HFFc6 (cell line): ENCODE data around the gene ARHGAP22. TPM values are rescaled to one million over a fixed set of nuclear protein-coding genes. Genes with fewer than 3 reads are reported as not detected.

ENCODE experiments used
- DNase-seq: peaks from one replicate; pipeline ENCODE4 v3.0.0-alpha.2; 2018
- H3K27ac Mint-ChIP-seq: 2 replicates; pipeline ENCODE4 v1.8.0; 2020; ENCODE audit warnings: mild to moderate bottlenecking, mixed read lengths
- H3K27me3 Mint-ChIP-seq: 2 replicates; pipeline ENCODE4 v1.8.0; 2021; ENCODE audit warnings: mild to moderate bottlenecking, moderate library complexity, mixed read lengths; ENCODE audit not compliant: insufficient read depth
- H3K36me3 Mint-ChIP-seq: 2 replicates; pipeline ENCODE4 v1.8.0; 2021; ENCODE audit warnings: low read depth, mixed read lengths
- H3K4me1 Mint-ChIP-seq: 2 replicates; pipeline ENCODE4 v1.8.0; 2020; ENCODE audit warnings: low read depth, mixed read lengths
- H3K4me3 Mint-ChIP-seq: 2 replicates; pipeline ENCODE4 v1.8.0; 2020; ENCODE audit warnings: mild to moderate bottlenecking, moderate library complexity, mixed read lengths
- H3K9me3 Mint-ChIP-seq: 2 replicates; pipeline ENCODE4 v1.8.0; 2020; ENCODE audit warnings: mild to moderate bottlenecking, mixed read lengths
- CTCF ChIP-seq: fragments of 200-600 bp; sonication (generic); IDR thresholded peaks from 2 replicates; pipeline ENCODE4 v1.5.0; 2021; ENCODE audit warnings: antibody characterized with exemption, mild to moderate bottlenecking
- total RNA-seq, 6 experiments: library from RNA; stranded (reverse); fragmentation: NEBNext Ultra II Directional; extraction: Animal tissue kit (Norgen Biotek cat#: 25700); gene quantifications; 2 replicates in 1 of 6; 3 replicates in 5 of 6; pipeline ENCODE4 v1.2.3, GENCODE V29; 2021

Gene ARHGAP22
- total RNA-seq, 6 experiments from 2014 or later = 74.3 to 117 (median 95.7) TPM

- peak overlapping the region; percentile 24; the same call in 1 of the 2 replicates for H3K27ac Mint-ChIP-seq
- peaks cover 84% of the 10 kb centered on the region for H3K4me1 Mint-ChIP-seq
- no peak overlapping the region for H3K4me3 Mint-ChIP-seq
Measured at GRCh38 chr10:48511066-48511874, 93.6 kb downstream of the ARHGAP22 start.

GRCh38 chr10:48509974-48510692 is 94.7 kb downstream of the ARHGAP22 start:
- H3K27ac Mint-ChIP-seq = no peak overlapping the region; the same call in 1 of the 2 replicates
- peaks cover 57% of the 10 kb centered on the region for H3K36me3 Mint-ChIP-seq
- no peak overlapping the region for H3K4me3 Mint-ChIP-seq
- TF ChIP-seq CTCF = no peak
- peaks cover 20% of the 10 kb centered on the region for H3K9me3 Mint-ChIP-seq
- peaks cover 89% of the 10 kb centered on the region for H3K4me1 Mint-ChIP-seq
- no peaks in the 10 kb centered on the region; the same call in 1 of the 2 replicates for H3K27me3 Mint-ChIP-seq
- no peak for DNase-seq

More at GRCh38 chr10:48511066-48511874, 93.6 kb downstream of the ARHGAP22 start:
- H3K9me3 Mint-ChIP-seq = peaks cover 27% of the 10 kb centered on the region
- DNase-seq = no peak
- H3K27me3 Mint-ChIP-seq = no peaks in the 10 kb centered on the region; the same call in 1 of the 2 replicates
- TF ChIP-seq CTCF = no peak
- peaks cover 62% of the 10 kb centered on the region for H3K36me3 Mint-ChIP-seq

DNA sequence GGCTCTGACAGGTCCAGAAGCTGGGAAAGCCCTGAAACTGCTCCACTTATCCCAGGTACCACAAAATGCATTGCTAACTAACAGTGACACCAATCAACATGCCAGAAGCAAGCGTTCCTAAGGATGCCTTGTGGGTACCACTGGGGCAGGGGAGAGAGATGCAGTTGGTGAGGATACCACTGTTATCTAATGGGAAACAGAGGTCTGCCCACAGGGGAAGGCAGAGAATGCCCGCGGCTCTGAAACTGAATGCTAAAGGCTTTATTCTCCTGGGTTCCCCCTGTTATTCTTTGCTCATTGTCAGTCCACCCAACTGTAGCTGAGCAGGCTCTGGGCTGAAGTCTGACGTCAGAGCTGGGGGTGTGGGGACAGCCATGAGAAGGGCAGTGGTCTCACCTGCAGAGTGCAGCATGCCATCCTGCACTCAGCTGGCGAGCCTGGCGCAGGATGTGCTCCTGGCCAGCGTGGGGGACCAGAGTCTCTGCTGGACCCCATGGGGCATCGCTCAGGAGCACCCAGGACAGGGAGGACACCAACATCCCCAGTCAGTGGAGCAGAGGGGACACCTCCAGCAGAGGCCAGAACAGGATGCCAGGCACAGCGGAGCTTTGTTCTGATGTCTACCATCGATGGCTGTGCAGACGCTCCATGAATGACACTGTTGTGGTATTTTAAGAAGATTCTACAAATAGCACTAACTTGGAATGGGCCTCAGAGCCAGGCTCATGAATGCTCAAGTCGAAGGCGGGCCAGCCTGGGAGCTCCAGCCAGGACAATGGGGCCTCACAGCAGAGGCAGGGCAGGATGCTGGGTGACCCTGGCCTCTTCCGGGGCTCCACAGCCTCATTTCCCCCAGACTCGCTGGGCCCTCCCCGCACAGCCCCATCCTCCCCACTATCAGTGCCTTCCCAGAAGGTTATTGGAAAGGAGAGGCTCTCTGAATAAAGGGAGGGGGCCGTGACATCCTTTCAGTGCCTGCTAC is 95.8 kb downstream of the ARHGAP22 start:
- H3K36me3 Mint-ChIP-seq = peaks cover 53% of the 10 kb centered on the region
- peaks cover 10% of the 10 kb centered on the region for H3K9me3 Mint-ChIP-seq
- peaks cover 3% of the 10 kb centered on the region; the same call in 1 of the 2 replicates for H3K27me3 Mint-ChIP-seq

DNA sequence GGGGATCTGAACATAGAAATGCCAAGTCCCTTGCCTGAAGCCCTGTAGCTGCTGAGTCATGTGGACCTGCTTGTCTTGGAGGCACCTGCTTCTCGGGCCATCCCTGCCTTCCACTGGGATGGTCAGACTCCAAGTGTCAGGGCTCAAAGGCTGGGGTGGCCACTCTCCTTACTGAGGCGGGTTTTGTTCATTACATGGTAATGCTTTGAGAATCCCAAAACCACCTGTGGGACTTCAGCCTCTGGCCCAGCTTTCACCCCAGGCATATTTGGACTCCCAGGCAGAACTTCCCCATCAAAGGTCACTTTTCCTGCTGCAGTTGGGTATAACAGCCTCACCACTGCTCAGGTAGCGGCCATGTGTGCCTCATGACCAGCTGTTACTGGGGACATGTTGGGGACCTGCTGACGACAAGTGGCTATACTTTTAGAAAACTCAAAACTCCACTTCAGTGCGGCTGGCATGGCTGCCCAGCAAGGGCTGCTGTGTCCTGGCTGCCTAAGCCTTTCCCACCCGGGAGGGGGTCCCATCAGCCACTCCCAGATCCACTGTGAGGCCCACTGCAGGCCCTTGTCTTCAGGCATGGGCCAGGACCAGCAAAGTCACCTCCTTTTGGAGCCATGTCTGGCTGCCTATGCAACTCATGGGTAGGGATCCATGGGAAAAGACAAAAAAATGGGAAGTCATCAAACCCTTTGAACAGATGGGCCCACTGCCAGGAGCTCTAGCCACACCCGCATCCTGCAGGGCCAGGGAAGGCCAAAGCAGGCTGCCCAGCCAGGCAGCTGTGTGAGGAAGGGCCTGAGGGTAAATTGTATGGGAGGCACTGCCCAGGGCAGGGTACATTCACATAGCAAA is 96.7 kb downstream of the ARHGAP22 start:
- Mint-ChIP-seq H3K9me3 (peaks cover 4% of the 10 kb centered on the region; the same call in 1 of the 2 replicates), H3K27ac (peak overlapping the region; percentile 40; the same call in 1 of the 2 replicates), H3K4me1 (peaks cover 86% of the 10 kb centered on the region), H3K4me3 (peak overlapping the region; percentile 24; the same call in 1 of the 2 replicates), H3K36me3 (peaks cover 44% of the 10 kb centered on the region), H3K27me3 (peaks cover 3% of the 10 kb centered on the region; the same call in 1 of the 2 replicates)
- TF ChIP-seq CTCF = no peak
- no peak for DNase-seq

More for the DNA sequence above, 95.8 kb downstream of the ARHGAP22 start:
- no peak for DNase-seq
- no peak for TF ChIP-seq CTCF
- peaks cover 91% of the 10 kb centered on the region for H3K4me1 Mint-ChIP-seq
- H3K4me3 Mint-ChIP-seq = peak overlapping the region; percentile 24; the same call in 1 of the 2 replicates
- peak overlapping the region; percentile 40; the same call in 1 of the 2 replicates for H3K27ac Mint-ChIP-seq
